ENCODE data around the gene SIRT5.

DNA sequence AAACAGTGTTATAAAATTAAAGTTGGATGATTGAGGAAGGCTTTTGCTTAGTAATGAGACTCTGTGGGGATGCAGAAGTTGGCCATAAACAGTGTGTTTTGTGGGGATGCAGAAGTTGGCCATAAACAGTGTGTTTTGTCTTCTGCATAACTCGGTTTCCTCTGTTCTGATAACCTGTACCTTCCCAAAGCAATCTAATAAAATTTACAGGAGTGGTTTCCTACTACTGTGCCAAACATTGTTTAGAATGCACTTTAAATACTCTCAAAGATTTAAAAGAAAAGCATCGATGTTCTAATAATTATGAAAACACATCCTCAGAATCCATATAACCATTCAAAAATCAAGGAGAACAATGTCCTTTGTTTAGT lies 36.9 kb upstream of the SIRT5 start:
- TF ChIP-seq GATA3 (IDR thresholded peaks at IDR 0.05; ENCODE audit: low read depth, low read length) (no peak), GATA2 (IDR thresholded peaks at IDR 0.05; ENCODE audit: low read depth, low read length) (no peak)

Measured in SH-SY5Y (cell line).